Osteoblast (primary cell): Measurements from ENCODE around the gene TMIGD1. TPM values are rescaled to one million over a fixed set of nuclear protein-coding genes. Genes with fewer than 3 reads are reported as not detected.

ENCODE experiments used
- DNase-seq: peaks from one replicate; pipeline ENCODE4 v3.0.0; 2011; ENCODE audit warnings: low spot score, mixed read lengths; ENCODE audit not compliant: insufficient read length; ENCODE audit errors: missing footprints
- H2AFZ ChIP-seq: 2 replicates; pipeline ENCODE4 v1.6.0; 2011; ENCODE audit warnings: mild to moderate bottlenecking, low read length
- H3K27ac ChIP-seq: 2 replicates; pipeline ENCODE4 v1.5.1; 2011; ENCODE audit warnings: mild to moderate bottlenecking, low read depth, low read length, moderate library complexity
- H3K27me3 ChIP-seq: 2 replicates; pipeline ENCODE4 v1.6.0; 2012; ENCODE audit warnings: mild to moderate bottlenecking, control low read depth, inconsistent platforms, low read length, moderate library complexity; ENCODE audit not compliant: insufficient read depth
- H3K36me3 ChIP-seq: 2 replicates; pipeline ENCODE4 v1.5.1; 2011; ENCODE audit warnings: mild to moderate bottlenecking, low read length, control low read depth, moderate library complexity; ENCODE audit not compliant: insufficient read depth
- H3K4me1 ChIP-seq: 2 replicates; pipeline ENCODE4 v1.5.1; 2011; ENCODE audit warnings: mild to moderate bottlenecking, low read length, control low read depth, moderate library complexity; ENCODE audit not compliant: insufficient read depth
- H3K4me2 ChIP-seq: 2 replicates; pipeline ENCODE4 v1.6.0; 2011; ENCODE audit warnings: mild to moderate bottlenecking, low read length; ENCODE audit not compliant: insufficient read depth
- H3K4me3 ChIP-seq: fragments of 200-600 bp; sonication (generic); 3 replicates; pipeline ENCODE4 v1.5.1; 2012; ENCODE audit warnings: mild to moderate bottlenecking, low read length, inconsistent platforms; ENCODE audit not compliant: insufficient read depth
- H3K79me2 ChIP-seq: 2 replicates; pipeline ENCODE4 v1.6.0; 2012; ENCODE audit warnings: mild to moderate bottlenecking, low read length, control low read depth, inconsistent platforms; ENCODE audit not compliant: insufficient read depth
- H3K9me3 ChIP-seq: 2 replicates; pipeline ENCODE4 v1.5.1; 2011; ENCODE audit warnings: low read depth, low read length, control low read depth
- H4K20me1 ChIP-seq: 2 replicates; pipeline ENCODE4 v1.6.0; 2012; ENCODE audit warnings: mild to moderate bottlenecking, low read length, control low read depth; ENCODE audit not compliant: insufficient read depth
- total RNA-seq: library from RNA; depleted of rRNA; stranded (reverse); fragments of >200 nt; gene quantifications from 2 replicates; pipeline ENCODE4 v1.2.3, GENCODE V29; 2012
- TF ChIP-seq, protein P1 (sequence below): IDR thresholded peaks from 2 replicates; pipeline ENCODE4 v1.5.1; 2011; ENCODE audit warnings: mild to moderate bottlenecking, low read depth, low read length, moderate library complexity; ENCODE audit errors: extremely low read depth

TMIGD1 gene
- total RNA-seq, 1 donor: not detected

DNA sequence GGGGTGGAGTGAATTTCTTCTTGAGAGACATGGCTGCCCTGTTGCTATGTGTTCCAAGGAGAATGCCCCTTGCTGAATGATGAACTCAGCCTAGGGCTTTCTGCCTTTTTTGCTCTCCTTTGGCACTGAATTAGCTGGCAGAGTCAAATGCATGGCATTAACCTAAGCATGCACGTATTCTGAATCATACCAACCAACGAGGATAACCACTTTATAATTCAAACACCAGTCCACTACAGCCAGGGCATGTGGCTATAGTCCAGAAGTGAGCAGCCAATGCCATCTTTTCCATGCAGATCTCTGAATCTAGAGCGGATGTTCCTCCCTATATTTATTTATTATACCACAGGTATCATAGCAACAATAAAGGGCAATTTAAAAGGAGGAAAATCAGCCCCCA, 15.7 kb downstream of the TMIGD1 start:
- TF ChIP-seq, protein P1, sequence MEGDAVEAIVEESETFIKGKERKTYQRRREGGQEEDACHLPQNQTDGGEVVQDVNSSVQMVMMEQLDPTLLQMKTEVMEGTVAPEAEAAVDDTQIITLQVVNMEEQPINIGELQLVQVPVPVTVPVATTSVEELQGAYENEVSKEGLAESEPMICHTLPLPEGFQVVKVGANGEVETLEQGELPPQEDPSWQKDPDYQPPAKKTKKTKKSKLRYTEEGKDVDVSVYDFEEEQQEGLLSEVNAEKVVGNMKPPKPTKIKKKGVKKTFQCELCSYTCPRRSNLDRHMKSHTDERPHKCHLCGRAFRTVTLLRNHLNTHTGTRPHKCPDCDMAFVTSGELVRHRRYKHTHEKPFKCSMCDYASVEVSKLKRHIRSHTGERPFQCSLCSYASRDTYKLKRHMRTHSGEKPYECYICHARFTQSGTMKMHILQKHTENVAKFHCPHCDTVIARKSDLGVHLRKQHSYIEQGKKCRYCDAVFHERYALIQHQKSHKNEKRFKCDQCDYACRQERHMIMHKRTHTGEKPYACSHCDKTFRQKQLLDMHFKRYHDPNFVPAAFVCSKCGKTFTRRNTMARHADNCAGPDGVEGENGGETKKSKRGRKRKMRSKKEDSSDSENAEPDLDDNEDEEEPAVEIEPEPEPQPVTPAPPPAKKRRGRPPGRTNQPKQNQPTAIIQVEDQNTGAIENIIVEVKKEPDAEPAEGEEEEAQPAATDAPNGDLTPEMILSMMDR: no peak

DNA sequence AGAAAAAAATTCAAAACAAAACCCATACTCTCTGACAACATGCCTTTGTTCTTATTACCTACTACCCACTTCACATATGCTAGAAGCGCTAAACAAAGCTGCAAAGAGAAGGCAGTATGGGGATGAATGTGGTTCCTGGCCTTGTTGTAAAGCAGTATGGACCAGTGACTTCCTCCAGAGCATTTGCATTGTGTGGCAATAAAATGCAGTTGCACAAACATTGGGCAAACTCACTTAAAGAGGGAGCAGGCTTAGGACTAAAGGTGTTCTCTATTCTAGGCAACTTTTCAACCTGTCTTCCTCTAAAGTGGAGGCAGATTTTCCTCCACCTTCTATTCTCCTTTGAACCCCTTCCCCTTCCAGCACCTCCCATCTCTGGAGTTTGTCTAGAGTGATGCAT, 17.1 kb downstream of the TMIGD1 start:
- Histone ChIP-seq H3K27me3 (peaks cover 9% of the 10 kb centered on the region), H3K36me3 (no peaks in the 10 kb centered on the region), H3K79me2 (no peaks in the 10 kb centered on the region), H2AFZ (no peak overlapping the region), H3K4me2 (no peak overlapping the region), H3K9me3 (no peaks in the 10 kb centered on the region), H3K27ac (no peak overlapping the region), H3K4me1 (no peaks in the 10 kb centered on the region), H3K4me3 (no peak overlapping the region), H4K20me1 (no peaks in the 10 kb centered on the region)
- TF ChIP-seq, protein P1: no peak
- peak; percentile 11 for DNase-seq

More for the DNA sequence above, 15.7 kb downstream of the TMIGD1 start:
- Histone ChIP-seq H3K9me3 (no peaks in the 10 kb centered on the region), H3K27me3 (peaks cover 11% of the 10 kb centered on the region), H3K27ac (no peak overlapping the region), H4K20me1 (no peaks in the 10 kb centered on the region), H3K4me3 (no peak overlapping the region), H3K4me2 (no peak overlapping the region), H2AFZ (no peak overlapping the region), H3K4me1 (no peaks in the 10 kb centered on the region), H3K36me3 (no peaks in the 10 kb centered on the region), H3K79me2 (no peaks in the 10 kb centered on the region)
- peak; percentile 21 for DNase-seq

DNA sequence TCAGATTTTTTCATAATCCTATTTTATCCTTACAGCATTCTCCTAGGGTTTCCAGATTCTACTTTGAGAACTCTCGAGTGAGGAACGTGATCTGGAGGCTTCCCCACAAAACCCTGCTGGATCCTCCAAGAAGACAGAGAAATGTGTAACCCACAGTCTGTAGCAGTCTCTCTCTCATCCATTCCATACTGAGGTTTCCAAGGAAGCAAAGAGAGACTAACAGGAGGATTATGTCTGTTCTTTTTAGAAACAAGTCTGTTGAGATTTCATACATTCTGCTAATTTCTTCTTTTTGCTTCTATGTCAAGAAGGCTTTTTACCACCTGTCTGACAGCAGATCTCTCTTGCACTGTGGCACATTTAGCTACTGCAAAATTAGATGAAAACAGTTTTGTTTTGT, 18.8 kb downstream of the TMIGD1 start:
- Histone ChIP-seq H3K27ac (no peak overlapping the region), H3K9me3 (no peaks in the 10 kb centered on the region), H3K4me2 (no peak overlapping the region), H3K79me2 (no peaks in the 10 kb centered on the region), H3K4me3 (no peak overlapping the region), H3K27me3 (peaks cover 4% of the 10 kb centered on the region), H3K4me1 (no peaks in the 10 kb centered on the region), H3K36me3 (no peaks in the 10 kb centered on the region), H4K20me1 (no peaks in the 10 kb centered on the region), H2AFZ (no peak overlapping the region)
- DNase-seq: no peak
- TF ChIP-seq, protein P1: no peak

DNA sequence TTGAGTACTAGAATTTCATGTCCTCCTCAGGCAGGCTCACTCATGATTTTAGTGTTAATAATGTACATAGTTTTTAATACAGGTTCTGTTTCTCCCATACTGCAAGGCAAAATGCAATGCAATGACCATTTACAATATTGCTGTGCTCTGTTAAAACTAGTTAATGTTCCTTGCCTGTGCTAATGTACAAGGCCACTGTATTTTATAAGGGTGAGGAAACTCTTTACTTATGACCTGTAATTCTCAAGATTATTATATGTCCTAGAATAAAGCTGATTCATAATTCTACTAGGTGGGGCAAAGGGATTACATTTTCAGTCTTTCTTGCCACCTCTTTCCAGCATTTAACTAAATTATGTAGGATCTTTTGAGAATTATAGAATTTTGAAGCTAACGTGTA, 19.4 kb downstream of the TMIGD1 start:
- Histone ChIP-seq H3K4me3 (no peak overlapping the region), H3K79me2 (no peaks in the 10 kb centered on the region), H3K27ac (no peak overlapping the region), H3K9me3 (no peaks in the 10 kb centered on the region), H2AFZ (no peak overlapping the region), H3K36me3 (no peaks in the 10 kb centered on the region), H3K4me1 (no peaks in the 10 kb centered on the region), H3K27me3 (peaks cover 4% of the 10 kb centered on the region), H3K4me2 (no peak overlapping the region), H4K20me1 (no peaks in the 10 kb centered on the region)
- TF ChIP-seq, protein P1: no peak
- no peak for DNase-seq
